Measurements from ENCODE around the gene MCHR1. TPM values are rescaled to one million over a fixed set of nuclear protein-coding genes. Genes with fewer than 3 reads are reported as not detected.
"Not testable (repeated sequence)": the region's sequence is repeated elsewhere in the genome, so short reads cannot be mapped to it uniquely, and the experiment has no call there.

The MCHR1 gene
- total RNA-seq, 2 donors from 2014 or later: not detected

DNA sequence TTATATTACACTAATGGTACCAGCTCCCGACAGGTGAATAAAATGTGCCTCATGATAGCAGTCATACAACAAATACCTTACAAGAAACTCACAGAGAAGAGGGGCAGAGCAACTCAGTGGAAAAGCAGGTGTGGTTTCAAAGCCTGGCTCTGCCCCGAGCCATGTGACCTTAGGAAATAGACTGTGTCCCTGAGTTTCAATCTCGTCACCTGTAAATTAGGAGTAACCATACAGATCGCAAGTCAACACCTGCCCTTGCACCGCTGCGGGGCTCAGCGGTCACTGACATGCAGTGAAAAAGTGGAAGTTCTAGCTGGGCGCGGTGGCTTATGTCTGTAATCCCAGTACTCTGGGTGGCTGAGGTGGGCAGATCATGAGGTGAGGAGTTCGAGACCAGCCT lies 30.9 kb upstream of the MCHR1 start:
- ATAC-seq (replicated peaks): no peak
- H3K36me3 Mint-ChIP-seq (ENCODE audit: low read depth): no peaks in the 10 kb centered on the region
- H3K4me3 Mint-ChIP-seq: no peak overlapping the region
- no peaks in the 10 kb centered on the region for H3K9me3 Mint-ChIP-seq
- peaks cover 14% of the 10 kb centered on the region for H3K4me1 Mint-ChIP-seq
- H3K27ac Mint-ChIP-seq: no peak overlapping the region
- H3K27me3 Mint-ChIP-seq: no peaks in the 10 kb centered on the region

DNA sequence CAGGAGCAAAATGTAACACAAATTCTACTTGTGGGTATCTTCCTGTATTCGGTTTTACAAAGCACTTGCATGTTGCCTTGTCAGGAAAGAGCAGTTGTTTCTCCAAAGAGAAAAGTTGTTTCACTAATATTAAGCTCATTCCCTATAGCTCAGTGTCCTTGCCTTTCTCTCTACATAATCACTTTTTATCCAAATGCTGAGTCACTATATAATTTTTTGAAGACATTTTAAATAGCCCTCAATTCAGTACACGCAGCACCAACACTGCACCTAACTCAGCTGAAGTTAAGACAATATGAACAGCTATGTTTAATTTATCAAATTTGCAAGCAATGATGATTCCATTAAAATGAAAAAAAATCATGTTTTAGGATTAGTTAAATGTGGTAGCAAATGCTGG lies 28.2 kb upstream of the MCHR1 start:
- H3K9me3 Mint-ChIP-seq: no peaks in the 10 kb centered on the region
- no peaks in the 10 kb centered on the region for H3K27me3 Mint-ChIP-seq
- H3K36me3 Mint-ChIP-seq (ENCODE audit: low read depth): no peaks in the 10 kb centered on the region
- peak overlapping the region; percentile 95 for H3K27ac Mint-ChIP-seq
- no peak for ATAC-seq (replicated peaks)
- peak overlapping the region; percentile 81 for H3K4me3 Mint-ChIP-seq
- peaks cover 14% of the 10 kb centered on the region for H3K4me1 Mint-ChIP-seq

DNA sequence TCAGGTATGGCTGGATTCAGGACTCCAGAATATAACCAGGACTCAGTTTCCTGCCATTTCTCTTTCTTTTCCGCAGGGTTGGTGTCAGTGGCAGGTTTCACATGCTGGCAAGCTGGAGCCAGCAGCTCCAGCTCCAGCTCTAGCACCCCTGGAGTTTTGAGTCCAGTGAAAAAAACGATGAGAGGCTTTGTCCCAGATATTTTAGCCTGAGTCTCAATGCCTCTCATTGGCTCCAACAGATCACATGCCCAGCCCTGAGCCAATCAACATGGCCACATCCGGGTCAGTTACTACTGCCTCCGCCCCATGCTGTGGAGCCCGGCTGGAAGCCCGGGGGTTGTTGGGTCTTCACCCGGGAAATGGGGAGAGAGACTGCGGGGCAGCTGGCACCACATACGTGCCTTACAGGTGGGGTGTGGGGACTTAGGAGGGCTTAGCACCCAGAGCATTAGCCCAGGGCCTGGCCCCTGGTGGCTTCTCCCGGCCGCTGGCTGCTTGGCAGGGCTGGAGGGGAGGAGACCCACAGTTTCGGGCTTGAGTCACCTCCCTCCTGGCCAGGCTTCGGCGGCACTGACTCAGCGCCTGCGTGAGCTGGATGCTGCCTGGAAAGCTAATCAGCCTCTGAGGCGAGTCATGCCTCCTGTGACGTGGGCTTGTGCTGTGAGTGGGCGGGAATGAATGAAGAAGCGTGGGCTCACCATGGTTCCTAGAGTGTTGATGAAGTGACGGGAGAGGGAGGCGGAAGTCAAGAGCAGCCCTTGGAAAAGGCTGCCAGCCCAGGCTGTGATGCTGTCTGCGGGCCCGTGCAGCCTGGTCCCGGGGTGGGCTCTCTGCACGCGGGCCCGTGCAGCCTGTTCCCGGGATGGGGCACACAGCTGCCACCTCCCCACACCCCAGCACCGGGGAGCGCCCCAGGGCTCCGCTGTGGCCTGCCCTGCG lies 27.5 kb upstream of the MCHR1 start:
- Mint-ChIP-seq H3K9me3 (no peaks in the 10 kb centered on the region), H3K27me3 (no peaks in the 10 kb centered on the region), H3K27ac (peak overlapping the region; percentile 95), H3K4me1 (peaks cover 14% of the 10 kb centered on the region), H3K36me3 (ENCODE audit: low read depth) (no peaks in the 10 kb centered on the region), H3K4me3 (peak overlapping the region; percentile 81)
- peak; percentile 98 for ATAC-seq (replicated peaks)

DNA sequence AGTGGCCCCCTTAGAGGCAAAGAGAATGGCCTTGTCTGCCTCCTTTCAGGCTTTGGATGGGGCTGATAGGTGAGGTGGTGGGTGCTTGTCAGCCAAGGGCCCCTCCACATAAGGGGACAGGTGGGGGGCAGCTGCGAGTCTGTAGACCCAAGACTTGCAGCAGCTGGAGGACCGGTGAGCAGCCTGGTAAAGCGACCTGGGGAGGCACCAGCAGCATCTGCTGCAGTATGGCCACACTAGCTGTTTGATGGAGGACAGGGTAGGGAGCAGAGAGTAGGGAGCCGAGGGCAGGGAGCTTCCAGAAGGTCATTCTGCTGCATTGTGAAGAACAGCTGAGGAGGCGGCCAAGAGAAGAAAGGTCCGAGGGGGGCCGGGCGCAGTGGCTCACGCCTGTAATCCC lies 25.9 kb upstream of the MCHR1 start:
- Mint-ChIP-seq H3K36me3 (ENCODE audit: low read depth) (no peaks in the 10 kb centered on the region), H3K4me1 (peaks cover 14% of the 10 kb centered on the region), H3K27me3 (no peaks in the 10 kb centered on the region), H3K9me3 (no peaks in the 10 kb centered on the region), H3K4me3 (no peak overlapping the region), H3K27ac (peak overlapping the region; percentile 55)
- ATAC-seq (replicated peaks): no peak

DNA sequence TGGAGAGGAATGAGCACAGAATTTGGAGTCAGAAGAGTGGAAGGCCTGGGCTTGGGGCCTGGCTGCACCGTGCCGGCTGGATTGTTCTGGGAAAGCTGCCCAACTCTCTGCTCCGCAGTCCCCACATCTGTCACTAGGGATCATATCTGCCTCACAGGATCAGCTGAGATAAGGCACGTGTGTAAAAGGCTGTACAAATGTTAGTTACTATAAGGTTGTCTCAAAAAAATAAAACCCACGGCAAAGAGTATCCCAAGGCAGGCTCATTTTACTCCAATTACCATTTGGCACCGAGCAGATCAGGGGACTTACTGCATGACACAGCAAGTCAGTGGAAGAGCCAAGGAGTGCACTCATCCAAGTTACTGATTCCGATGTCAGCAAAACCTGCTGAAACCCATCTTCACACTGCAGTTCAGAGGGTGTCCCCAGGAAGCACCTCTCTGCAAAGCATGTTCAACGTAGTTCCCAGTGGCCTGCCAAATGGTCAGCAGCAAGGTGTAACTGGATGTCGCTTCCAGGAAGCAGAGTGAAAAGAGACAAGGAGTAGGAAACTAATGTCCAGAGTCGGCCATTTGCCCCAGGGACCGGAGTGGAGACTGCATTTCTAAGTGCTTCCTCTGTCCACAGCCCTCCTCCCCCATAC lies 24.6 kb upstream of the MCHR1 start:
- no peaks in the 10 kb centered on the region for H3K9me3 Mint-ChIP-seq
- H3K36me3 Mint-ChIP-seq (ENCODE audit: low read depth): no peaks in the 10 kb centered on the region
- ATAC-seq (replicated peaks): no peak
- peaks cover 14% of the 10 kb centered on the region for H3K4me1 Mint-ChIP-seq
- peak overlapping the region; percentile 48 for H3K27ac Mint-ChIP-seq
- no peak overlapping the region for H3K4me3 Mint-ChIP-seq
- H3K27me3 Mint-ChIP-seq: no peaks in the 10 kb centered on the region

DNA sequence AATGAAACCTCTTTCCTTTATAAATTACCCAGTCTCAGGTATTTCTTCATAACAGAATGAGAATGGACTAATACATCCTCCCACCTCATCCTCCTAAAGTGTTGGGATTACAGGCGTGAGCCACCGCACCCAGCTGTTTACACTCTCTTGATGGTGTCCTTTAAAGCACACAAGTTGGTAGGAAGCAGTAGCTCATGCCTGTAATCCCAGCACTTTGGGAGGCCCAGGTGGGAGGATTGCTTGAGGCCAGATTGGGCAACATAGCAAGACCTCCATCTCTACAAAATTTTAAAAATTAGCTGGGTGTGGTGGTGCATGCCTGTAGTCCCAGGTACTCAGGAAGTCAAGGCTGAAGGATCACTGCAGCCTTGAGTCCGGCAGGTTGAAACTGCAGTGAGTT lies 23.3 kb upstream of the MCHR1 start:
- H3K4me1 Mint-ChIP-seq: peaks cover 14% of the 10 kb centered on the region
- not testable (repeated sequence) for ATAC-seq (replicated peaks); H3K36me3 Mint-ChIP-seq (ENCODE audit: low read depth); H3K27ac Mint-ChIP-seq; H3K27me3 Mint-ChIP-seq; H3K4me3 Mint-ChIP-seq; H3K9me3 Mint-ChIP-seq

DNA sequence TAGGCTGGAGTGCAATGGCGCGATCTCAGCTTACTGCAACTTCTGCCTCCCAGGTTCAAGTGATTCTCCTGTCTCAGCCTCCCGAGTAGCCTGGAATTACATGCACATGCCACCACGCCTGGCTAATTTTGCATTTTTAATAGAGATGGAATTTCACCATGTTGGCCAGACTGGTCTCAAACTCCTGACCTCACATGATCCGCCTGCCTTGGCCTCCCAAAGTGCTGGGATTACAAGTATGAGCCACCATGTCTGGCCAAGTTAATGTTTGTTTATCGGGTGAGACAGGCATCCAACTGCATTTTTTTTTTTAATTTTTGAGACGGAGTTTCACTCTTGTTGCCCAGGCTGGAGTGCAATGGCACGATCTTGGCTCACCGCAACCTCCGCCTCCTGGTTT lies 22.6 kb upstream of the MCHR1 start:
- H3K9me3 Mint-ChIP-seq; H3K27ac Mint-ChIP-seq; H3K36me3 Mint-ChIP-seq (ENCODE audit: low read depth); ATAC-seq (replicated peaks); H3K27me3 Mint-ChIP-seq; H3K4me3 Mint-ChIP-seq: not testable (repeated sequence)
- peaks cover 10% of the 10 kb centered on the region for H3K4me1 Mint-ChIP-seq

DNA sequence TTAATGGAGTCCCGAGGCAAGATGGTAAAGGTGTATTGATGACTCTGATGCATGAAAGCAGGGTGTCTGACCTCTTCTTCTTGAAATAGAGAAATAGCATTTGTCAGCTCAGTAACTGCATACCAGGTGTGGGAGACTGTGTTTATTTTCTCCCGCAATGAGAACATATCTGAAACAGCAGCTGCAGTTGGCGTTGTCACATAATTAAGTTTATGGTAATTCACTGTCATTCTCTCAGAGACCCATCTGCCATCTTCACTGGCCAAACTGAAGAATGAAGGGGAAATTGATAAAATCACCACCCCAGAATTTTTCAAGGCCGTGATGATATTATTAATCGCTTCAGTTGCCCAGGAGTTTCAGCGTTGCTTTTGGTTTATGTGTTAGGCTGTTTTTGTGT lies 20.1 kb upstream of the MCHR1 start:
- no peak overlapping the region for H3K27ac Mint-ChIP-seq
- no peaks in the 10 kb centered on the region for H3K36me3 Mint-ChIP-seq (ENCODE audit: low read depth)
- H3K9me3 Mint-ChIP-seq: no peaks in the 10 kb centered on the region
- ATAC-seq (replicated peaks): no peak
- no peak overlapping the region for H3K4me3 Mint-ChIP-seq
- no peaks in the 10 kb centered on the region for H3K27me3 Mint-ChIP-seq
- no peaks in the 10 kb centered on the region for H3K4me1 Mint-ChIP-seq

DNA sequence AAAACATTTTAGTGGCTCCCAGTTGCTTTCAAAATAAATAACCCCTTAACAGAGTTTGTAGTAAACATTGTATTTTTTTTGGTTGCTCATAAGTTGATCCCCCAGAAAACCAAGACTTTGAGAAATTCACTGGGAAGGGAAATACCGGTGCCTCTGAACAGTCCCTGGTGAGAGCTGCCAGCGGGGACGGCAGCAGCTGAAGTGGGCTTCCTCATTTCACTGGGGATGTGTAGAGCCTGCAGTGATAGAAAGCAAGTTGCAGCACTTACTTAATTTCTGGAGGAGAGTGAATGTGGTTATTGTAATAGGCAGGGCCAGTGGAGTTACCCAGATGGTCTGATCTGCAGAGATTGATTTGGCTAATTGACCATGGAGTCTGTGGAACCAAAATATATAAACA lies 18.6 kb upstream of the MCHR1 start:
- no peaks in the 10 kb centered on the region for H3K36me3 Mint-ChIP-seq (ENCODE audit: low read depth)
- H3K27me3 Mint-ChIP-seq: no peaks in the 10 kb centered on the region
- no peak overlapping the region for H3K4me3 Mint-ChIP-seq
- no peak overlapping the region for H3K27ac Mint-ChIP-seq
- no peaks in the 10 kb centered on the region for H3K4me1 Mint-ChIP-seq
- ATAC-seq (replicated peaks): no peak
- H3K9me3 Mint-ChIP-seq: no peaks in the 10 kb centered on the region

DNA sequence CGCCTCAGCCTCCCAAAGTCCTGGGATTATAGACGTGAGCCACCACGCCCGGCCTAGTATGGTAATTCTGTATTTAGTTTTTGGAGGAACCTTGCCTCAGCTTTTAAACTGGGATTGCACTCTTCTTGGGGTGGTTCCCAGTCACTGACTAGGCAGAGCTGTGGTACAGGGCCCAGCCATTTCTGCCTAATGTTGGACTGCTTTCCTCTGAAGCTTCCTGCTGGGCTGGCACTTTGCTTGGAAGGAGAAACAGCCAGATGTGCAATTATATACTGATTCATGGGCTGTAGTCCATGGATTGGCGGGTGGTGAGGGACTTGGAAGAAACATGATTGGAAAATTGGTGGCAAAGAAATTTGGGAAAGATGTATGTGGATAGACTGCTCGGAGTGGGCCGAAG lies 17.6 kb upstream of the MCHR1 start:
- no peaks in the 10 kb centered on the region for H3K9me3 Mint-ChIP-seq
- no peak for ATAC-seq (replicated peaks)
- H3K27ac Mint-ChIP-seq: no peak overlapping the region
- H3K27me3 Mint-ChIP-seq: no peaks in the 10 kb centered on the region
- H3K4me3 Mint-ChIP-seq: no peak overlapping the region
- H3K36me3 Mint-ChIP-seq (ENCODE audit: low read depth): no peaks in the 10 kb centered on the region
- no peaks in the 10 kb centered on the region for H3K4me1 Mint-ChIP-seq

DNA sequence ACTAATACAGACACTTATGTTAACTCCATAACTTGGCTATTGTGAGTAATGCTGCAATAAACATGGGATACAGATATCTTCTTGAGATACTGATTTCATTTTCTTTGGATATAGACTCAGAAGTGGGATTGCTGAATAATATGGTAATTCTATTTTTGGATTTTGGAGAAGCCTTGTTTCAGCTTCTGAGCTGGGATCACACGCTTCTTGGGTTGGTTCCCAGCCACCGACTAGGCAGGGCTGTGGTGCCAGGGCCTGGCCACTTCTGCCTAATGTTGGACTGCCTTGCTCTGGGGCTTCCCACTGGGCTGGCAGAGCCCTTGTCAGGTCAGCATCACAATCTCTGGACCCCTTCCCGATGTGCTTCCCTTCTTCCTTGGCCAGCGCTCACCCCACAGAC lies 14.0 kb upstream of the MCHR1 start:
- H3K9me3 Mint-ChIP-seq: no peaks in the 10 kb centered on the region
- H3K27ac Mint-ChIP-seq: no peak overlapping the region
- no peak for ATAC-seq (replicated peaks)
- H3K4me1 Mint-ChIP-seq: peaks cover 20% of the 10 kb centered on the region
- H3K27me3 Mint-ChIP-seq: no peaks in the 10 kb centered on the region
- no peak overlapping the region for H3K4me3 Mint-ChIP-seq
- no peaks in the 10 kb centered on the region for H3K36me3 Mint-ChIP-seq (ENCODE audit: low read depth)

DNA sequence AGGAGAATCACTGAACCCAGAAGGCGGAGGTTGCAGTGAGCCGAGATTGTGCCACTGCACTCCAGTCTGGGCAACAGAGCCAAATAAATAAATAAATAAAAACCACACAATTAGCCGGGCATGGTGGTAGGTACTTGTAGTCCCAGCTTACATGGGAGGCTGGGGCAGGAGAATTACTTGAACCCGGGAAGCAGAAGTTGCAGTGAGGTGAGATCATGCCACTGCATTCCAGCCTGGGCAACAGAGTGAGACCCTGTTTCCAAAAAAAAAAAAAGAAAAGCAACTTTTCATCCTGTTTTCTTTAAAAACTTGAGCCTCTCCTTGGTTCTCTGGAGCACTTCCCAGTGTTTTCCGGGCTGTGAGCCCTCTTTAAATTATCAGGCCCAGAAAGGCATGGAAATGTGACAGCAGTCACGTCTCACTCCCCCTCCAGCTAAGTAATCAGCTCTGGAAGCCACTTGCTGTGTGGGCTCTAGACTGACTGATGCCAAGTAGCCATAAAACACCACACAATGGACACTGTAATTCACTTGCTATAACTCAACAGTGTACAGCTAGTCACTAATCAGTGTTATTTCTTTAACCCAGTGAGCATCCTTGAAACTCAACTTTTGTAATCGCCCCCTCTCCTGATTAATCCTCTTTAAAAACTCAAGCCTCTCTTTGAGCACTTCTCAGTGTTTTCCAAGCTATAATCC lies 13.0 kb upstream of the MCHR1 start:
- no peaks in the 10 kb centered on the region for H3K27me3 Mint-ChIP-seq
- H3K36me3 Mint-ChIP-seq (ENCODE audit: low read depth): no peaks in the 10 kb centered on the region
- peaks cover 20% of the 10 kb centered on the region for H3K4me1 Mint-ChIP-seq
- no peak overlapping the region for H3K4me3 Mint-ChIP-seq
- no peak for ATAC-seq (replicated peaks)
- peak overlapping the region; percentile 38 for H3K27ac Mint-ChIP-seq
- H3K9me3 Mint-ChIP-seq: no peaks in the 10 kb centered on the region

DNA sequence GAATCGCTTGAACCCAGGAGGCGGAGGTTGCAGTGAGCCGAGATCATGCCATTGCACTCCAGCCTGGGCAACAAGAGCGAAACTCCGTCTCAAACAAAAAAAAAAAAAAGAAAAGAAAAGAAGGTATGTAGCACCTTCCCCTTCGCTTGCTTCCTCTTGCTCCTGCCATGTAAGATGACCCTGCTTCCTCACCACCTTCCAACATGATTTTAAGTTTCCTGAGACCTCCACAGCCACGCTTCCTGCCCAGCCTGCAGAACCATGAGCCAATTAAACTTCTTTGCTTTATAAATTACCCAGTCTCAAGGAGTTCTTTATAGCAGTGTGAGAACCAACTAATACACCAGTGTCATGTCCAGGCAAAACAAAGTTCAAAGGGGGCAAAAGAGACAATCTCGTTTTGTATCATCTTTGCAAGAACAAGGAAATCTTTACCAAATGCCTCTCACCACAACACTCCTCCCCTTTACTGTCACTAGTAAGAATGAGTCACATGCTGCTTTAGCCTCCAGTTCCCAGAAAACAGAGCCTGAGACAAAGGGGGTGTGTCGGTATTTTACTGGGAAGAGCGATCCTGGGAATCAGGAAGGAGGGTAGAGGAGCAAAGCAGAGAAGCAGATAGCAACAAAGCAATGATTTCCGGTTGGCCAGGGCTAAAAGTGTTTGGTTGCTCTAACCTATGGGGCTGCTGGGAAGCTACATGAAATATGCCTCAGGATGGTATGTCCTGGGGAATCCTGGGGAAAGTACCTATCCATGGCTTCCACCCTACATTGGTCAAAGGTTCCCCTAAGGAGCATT lies 10.5 kb upstream of the MCHR1 start:
- no peaks in the 10 kb centered on the region for H3K9me3 Mint-ChIP-seq
- no peaks in the 10 kb centered on the region for H3K36me3 Mint-ChIP-seq (ENCODE audit: low read depth)
- H3K4me1 Mint-ChIP-seq: peaks cover 20% of the 10 kb centered on the region
- ATAC-seq (replicated peaks): peak; percentile 92
- H3K4me3 Mint-ChIP-seq: peak overlapping the region; percentile 70
- peak overlapping the region; percentile 88 for H3K27ac Mint-ChIP-seq
- no peaks in the 10 kb centered on the region for H3K27me3 Mint-ChIP-seq

DNA sequence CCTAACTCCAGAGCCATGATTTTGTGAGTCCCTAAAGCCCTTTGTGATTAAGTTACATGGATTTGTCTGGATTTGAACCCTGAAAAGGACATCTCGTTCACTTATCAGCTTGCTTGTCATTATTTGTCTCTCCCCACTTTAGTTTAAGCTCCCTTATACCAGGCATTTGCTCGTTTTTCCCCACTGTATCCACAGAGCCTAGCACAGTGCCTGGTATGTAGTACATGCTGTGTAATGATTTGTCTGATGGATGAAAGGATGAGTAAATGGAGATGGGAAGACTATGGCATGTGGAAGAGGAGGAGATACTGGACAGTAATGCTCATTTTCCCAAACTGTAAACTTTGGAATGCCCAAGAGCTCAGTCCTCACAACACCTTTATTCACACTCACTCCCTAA lies 9.2 kb upstream of the MCHR1 start:
- Mint-ChIP-seq H3K36me3 (ENCODE audit: low read depth) (no peaks in the 10 kb centered on the region), H3K27ac (peak overlapping the region; percentile 88), H3K4me1 (peaks cover 20% of the 10 kb centered on the region), H3K27me3 (no peaks in the 10 kb centered on the region), H3K9me3 (no peaks in the 10 kb centered on the region), H3K4me3 (peak overlapping the region; percentile 70)
- no peak for ATAC-seq (replicated peaks)

All from activated T-helper 17 cell treated with anti-CD3 and anti-CD28 coated beads, Interleukin-2, amount 50 U/mL, for 72 hours (primary cell).